CD4-positive, alpha-beta T cell treated with Interleukin-15 for 1 hour (primary cell): Measurements from ENCODE around the gene ARHGEF28.

Source experiments
- DNase-seq: peaks from one replicate; pipeline ENCODE4 v3.0.0-alpha.2; 2020

The ARHGEF28 gene

GRCh38 chr5:73911761-73912393 lies 285.9 kb downstream of the ARHGEF28 start:
- DNase-seq: no peak

GRCh38 chr5:73912821-73913271 lies 286.9 kb downstream of the ARHGEF28 start:
- no peak for DNase-seq

- no peak for DNase-seq
Observed at GRCh38 chr5:73913971-73914370, 288.0 kb downstream of the ARHGEF28 start.

- DNase-seq: no peak
Observed at GRCh38 chr5:73915345-73915744, 289.3 kb downstream of the ARHGEF28 start.

DNA sequence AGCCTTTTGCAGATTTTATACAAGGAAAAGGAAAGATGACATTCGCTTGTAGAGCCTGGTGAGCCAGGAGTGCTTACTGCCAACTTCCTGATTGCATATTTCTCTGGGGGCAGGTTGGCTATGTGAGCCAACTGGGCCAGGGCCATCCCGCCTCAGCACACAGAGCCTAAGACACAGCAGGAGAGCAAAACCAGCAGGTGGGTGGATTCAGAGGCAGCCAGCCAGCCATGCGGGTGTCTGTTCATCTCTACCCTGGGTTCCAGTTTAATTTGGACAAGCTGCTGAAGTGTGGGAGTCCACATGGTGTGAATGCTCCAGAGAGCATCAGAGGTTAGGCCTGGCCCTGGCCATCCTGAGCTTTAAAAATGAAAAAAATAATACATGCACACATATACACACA lies 291.4 kb downstream of the ARHGEF28 start:
- DNase-seq: no peak

DNA sequence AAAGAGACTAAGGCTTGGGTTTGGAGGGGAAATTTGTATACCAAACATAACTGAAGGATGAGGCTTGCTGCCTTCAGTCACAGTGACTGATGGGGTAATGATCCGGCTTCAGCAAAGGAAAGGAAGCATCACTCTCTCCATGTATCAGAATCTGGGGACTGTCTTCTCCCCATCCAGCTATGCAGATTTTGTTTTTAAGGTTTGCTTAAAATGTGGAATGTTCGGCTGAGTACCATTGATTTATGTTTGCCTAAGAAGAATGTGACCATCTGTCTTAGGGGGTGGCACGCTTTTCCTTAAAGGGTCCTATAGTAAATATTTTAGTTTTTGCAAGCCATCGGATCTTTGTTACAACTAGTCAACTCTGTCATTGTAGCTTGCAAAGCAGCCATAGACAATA lies 291.9 kb downstream of the ARHGEF28 start:
- DNase-seq: no peak

GRCh38 chr5:73918791-73919221 lies 292.8 kb downstream of the ARHGEF28 start:
- no peak for DNase-seq

DNA sequence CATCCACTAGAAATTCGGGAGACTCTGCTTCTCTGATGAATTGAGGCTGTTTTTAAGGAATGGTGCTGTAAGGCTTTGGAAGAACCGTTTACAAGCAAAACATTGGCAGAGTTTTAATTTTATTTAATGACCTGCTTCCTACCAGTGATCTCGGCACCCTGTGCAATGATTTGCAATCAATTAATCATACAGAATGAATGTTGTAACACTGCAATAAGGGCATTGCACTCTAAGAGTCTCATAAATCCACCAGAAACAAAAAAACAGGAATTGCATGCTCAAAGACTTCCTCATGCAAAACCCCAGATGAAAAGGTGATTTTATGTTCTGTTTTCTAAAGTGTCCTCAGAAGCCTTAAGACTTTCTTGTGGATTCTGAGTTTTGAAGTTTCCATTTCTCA lies 295.7 kb downstream of the ARHGEF28 start:
- DNase-seq: no peak

- no peak for DNase-seq
Observed at GRCh38 chr5:73922224-73922623, 296.2 kb downstream of the ARHGEF28 start.

DNA sequence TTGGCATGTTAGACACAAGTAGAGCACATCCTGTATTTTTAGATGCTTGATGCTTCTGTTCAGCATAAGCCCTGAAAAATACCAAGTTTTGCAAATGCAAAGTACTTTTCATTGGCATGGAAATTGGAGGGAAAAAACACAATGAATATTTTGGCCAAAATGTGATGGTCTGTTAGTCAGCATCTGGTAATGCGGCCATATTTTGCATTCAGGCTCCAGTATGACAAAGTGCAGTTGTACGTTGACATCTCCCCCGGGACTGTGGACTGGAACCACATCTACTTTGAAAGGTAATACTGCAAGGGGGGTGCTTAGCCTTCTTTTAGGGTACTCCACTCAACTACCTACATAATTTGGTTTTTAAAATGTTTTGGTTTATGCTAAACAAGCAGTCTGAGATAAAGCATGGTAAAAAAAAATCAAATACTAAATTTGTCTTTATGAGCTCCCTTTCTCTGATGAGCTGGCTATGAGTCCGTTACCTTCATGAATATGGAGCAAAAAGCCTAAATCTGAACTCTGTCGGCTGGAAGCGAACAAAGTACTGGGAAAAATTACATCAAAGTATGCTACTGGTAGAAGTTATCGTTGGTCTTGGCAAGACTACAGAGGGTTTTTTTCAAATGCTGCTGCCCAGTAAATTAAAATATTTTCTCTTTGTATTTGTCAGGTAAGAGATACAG lies 297.0 kb downstream of the ARHGEF28 start:
- no peak for DNase-seq

DNA sequence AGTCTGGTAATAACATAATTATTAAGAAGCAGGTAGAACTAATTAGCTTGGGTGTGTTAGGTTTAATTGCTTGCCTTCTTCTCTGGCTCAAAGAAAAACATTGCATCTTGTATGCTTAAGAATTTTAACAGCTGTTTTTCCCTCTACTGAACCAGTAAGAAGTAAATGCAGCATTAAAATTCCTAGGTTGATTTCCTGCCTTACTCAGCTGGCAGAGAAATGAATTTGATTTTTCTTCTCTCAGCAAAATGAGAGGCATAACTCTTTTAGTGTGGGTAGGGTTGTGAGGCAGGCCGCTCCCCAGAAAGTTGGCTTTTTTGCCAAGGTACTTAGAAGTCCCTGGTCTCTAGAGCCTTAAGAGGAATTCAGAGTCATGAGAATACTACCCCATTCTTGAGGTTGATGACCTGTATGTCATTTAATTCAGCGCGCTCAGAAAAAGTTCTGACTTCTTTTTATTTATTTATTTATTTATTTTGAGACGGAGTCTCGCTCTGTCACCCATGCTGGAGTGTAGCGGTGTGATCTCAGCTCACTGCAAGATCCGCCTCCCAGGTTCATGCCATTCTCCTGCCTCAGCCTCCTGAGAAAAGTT lies 302.6 kb downstream of the ARHGEF28 start:
- DNase-seq: no peak

- DNase-seq: no peak
Observed at GRCh38 chr5:73935719-73936118, 309.7 kb downstream of the ARHGEF28 start.

DNA sequence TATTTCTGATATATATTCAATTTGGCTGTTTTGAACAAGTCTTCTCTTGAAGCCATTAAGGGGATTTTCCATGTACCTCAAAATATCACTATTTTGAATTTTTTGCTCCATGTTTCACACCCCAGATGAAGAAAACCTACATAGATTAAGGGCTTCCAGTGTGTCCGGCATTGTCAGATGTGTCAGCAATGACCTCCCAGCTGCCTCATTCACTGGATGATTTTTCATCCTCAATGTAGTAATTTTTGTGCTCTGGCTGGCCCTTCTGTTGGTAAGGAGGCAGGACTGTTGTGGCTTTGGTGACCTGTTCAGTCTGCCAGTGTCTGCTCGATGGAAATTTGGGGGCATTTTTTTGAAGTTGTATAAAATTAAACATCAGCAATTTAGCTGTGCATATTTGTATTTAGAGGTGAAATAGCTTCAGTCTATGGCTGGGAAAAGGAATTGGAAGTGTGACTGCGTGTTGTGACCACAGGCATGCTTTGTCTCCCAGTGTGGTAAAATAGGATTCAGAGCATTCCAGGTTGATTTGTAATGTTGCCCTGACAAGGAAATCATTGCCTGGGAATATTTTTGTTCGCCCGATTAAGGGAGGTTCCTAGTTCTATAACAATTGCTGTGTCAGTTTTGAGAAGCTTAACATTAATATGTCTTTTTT lies 312.4 kb downstream of the ARHGEF28 start:
- DNase-seq: no peak

DNA sequence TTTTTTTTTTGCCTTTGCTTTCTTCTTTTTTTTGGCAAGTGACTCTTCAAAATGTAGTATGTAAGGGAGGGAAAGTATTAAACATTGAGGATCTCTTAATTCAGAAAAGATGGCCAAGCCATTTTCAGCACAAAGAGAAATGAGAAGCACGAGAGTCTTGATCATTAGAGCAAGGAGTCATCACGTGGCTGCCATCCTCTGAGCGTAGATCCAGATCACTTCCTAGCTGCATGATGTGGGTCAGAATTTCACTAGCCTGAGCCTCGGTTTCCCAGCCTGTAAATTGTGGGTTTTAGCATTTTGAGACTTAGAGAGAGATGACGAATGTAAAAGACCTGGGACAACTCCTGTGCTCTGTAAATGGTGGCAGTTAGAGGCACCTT lies 312.9 kb downstream of the ARHGEF28 start:
- no peak for DNase-seq

- no peak for DNase-seq
Observed at GRCh38 chr5:73939557-73939956, 313.6 kb downstream of the ARHGEF28 start.

GRCh38 chr5:73940026-73940425 lies 314.0 kb downstream of the ARHGEF28 start:
- no peak for DNase-seq

GRCh38 chr5:73940801-73941200 lies 314.8 kb downstream of the ARHGEF28 start:
- DNase-seq: no peak

DNA sequence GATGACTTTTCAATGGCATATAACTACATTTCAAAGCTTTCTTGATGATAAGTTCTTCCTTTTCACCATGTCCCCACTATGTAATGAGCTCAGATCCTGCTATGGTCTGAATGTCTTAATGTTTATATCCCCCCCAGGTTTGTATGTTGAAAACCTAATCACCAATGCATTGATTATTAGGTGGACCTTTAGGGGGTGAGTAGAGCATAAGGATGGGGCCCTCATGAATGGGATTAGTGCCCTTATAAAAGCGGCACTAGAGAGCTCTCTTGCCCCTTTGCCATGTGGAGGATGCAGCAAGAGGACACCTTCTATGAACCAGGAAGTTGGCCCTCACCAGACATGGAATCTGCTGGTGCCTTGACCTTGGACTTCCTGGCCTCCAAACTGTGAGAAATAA lies 316.8 kb downstream of the ARHGEF28 start:
- DNase-seq: no peak

GRCh38 chr5:73943397-73943796 lies 317.4 kb downstream of the ARHGEF28 start:
- no peak for DNase-seq

DNA sequence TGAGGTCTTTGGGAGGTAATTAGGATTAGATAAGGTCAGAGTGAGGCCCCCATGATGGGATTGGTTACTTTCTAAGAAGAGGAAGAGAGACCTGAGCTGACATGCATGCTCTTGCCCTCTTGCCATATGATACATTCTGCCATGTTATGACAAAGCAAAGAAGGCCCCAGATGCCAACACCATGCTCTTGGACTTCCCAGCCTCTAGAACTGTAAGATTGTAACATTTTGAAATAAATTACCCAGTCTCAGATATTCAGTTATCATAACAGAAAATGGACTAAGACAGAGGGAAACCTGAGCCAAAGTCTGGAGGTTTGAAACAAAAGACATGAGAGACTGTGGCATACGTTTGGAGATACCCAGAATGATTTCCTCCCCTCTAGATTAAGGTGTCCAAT lies 318.6 kb downstream of the ARHGEF28 start:
- no peak for DNase-seq

- no peak for DNase-seq
Observed at GRCh38 chr5:73945505-73945904, 319.5 kb downstream of the ARHGEF28 start.

- no peak for DNase-seq
Observed at GRCh38 chr5:73946278-73946677, 320.3 kb downstream of the ARHGEF28 start.

- DNase-seq: no peak
Observed at GRCh38 chr5:73946919-73947602, 321.1 kb downstream of the ARHGEF28 start.
